NCI-H146 (cell line): ENCODE data around the gene CRISP2.
"Not testable (repeated sequence)": the region's sequence is repeated elsewhere in the genome, so short reads cannot be mapped to it uniquely, and the experiment has no call there.

Experiments
- DNase-seq: peaks from one replicate; lab custom pipeline; 2025; lab: John Stamatoyannopoulos, UW

Gene CRISP2, protein sequence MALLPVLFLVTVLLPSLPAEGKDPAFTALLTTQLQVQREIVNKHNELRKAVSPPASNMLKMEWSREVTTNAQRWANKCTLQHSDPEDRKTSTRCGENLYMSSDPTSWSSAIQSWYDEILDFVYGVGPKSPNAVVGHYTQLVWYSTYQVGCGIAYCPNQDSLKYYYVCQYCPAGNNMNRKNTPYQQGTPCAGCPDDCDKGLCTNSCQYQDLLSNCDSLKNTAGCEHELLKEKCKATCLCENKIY

DNA sequence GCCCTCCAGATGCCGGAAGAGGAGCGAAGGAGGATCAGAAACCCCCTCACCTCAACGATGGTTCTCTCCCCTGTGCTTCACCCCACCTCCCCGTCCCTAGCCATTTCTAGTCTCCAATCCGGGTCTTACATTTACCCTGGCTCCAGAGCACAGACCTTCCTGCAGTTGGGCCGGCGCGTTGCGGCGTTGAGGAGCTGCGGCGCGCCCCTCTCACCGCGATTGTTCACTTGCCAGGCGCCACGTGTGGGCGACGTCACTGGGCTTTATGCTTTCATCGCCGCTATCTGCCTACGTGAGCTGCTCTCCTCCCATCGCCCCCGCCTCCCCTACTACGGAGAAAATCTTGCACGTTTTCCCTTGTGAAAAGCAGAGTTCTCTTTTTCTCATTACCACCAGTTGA, at the start of gene CRISP2:
Gene CRISP2, minus strand, starts transcription at position 198 of the 400 bp plus-strand sequence. CDS start 4,347 bp downstream, outside the sequence.
- DNase-seq = no peak

DNA sequence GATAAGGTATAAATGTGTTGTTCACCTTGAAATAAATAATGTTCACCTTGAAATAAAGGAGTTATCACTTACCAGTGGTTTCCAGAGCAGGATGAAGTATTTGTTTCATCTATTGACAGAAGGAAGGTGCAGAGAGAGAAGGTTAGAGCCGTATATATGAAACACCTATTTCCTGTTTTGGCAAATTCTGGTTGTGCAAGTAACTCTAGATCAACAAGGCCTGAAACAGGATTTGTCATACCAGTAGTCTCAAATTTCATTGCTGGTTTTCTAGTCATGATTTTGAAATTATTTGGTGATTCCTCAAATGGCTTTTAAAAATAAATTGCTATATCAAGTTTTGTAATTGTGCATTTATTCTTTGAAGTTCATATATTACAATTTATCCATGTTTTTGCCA, 30.9 kb upstream of the CRISP2 start, which contains the start of gene CRISP3:
Gene CRISP3, minus strand, starts transcription at position 130 of the 400 bp plus-strand sequence. Its CDS starts 21 bp downstream, at position 109.
- no peak for DNase-seq

DNA sequence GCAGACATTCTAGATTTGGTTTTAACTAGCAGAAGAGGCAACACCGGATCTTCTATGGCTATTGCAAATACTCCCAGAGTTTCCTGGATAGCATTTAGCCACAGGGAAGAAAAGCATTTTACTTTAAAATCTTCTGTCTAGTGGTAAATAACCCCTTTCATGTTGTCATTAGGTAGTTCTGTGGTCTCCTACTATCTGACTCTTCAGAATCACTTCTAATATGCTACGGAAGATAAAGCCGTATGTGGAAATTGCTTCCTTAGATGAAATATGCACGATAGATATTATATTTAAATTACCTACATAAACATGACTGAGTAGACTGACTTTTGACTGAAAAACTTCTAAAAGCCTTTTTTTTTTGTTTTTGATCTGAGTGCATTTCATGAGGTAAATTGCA, 30.1 kb upstream of the CRISP2 start:
- no peak for DNase-seq

DNA sequence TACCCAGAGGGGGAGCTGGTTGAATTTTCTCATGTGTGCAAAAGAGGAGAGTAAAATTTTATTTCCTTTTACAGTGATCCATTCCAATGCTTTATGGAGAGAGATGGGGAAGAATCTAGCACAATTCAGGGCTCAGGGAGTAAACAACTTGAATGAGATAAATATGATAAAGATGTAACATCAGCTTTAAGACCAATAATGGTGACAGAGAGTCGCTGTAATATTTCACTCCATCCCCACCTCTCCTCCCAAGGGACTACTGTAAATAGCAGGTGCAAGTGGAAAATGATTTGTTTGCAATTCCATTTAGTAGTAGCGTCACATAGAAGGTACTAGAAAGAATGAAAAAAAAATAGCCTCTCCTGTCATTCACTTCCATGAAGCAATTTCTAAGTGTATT, 26.1 kb upstream of the CRISP2 start:
- no peak for DNase-seq

DNA sequence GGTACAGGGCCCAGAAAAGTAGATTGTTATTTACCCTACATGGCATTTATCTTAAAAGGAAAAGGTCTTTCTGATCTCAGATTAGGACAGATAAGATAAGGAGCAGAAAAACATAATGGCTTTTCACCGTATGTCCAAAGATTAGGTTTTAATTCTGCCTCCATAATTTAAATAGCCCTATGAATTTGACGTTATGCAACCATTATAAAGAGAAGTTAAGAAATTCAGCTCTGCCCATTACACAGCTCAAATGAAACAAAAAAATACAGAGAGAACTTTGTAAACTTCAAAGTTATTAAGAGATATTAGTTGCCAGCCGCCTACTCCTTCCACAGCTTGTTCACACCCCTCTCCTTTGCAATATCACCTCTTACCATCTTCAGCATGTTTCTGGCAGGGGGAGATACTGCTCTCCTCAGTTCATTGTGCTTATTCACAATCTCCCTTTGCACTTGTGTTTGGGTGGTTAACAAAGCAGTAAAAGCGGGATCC, 22.7 kb upstream of the CRISP2 start:
- no peak for DNase-seq

DNA sequence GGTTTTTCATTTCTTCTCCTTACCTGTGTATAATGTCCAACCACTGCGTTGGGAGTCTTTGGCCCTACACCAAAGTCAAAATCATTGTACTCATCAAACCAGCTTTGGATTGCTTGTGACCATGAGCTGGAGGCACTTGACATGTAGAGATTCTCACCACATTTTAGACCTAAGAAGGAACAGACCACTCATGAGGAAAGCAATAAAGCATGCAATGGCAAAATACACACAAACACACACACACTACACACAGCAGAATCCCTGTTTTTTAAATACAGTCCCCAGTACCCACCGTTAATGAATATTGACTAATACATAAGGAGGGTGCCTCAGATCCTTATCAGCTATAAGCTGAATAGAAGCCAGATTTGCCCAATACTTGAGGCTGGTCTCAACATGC, 20.3 kb upstream of the CRISP2 start:
- no peak for DNase-seq

DNA sequence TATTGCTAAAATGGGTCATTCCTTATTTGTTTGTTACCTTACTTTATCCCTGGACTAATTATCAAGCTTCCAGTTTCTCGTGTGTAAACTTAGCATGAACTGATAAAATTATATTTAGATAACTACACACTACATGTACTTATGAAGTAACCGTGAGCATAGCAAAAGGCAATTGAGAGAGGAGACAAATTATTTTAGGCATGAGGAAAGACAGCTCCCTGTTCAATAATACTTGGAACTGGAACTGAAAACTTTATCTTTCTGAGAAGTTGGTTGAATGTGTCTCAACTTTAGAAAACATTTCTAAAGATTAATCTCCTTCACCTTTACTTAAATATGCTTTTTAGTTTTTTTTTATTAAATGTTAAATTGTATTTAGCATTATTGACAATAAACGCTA, 19.4 kb upstream of the CRISP2 start:
- no peak for DNase-seq

DNA sequence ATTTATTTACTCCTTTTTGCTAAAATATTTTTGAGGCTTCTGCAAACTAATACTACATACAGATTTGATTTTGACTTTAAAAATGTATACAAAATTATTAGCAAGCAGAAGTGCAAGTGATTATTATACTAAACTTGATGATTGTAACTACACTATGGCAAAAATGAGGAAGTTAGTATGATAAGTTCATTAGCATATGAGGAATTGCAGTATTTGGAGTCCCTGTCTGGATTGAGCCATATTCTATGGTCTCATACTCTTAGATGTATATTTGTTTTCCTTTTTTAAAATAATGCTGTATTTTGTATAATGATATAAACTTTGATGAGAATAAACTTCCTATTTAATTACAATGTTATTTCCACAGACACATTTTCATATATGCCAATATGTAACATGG, 16.9 kb upstream of the CRISP2 start:
- DNase-seq = no peak

DNA sequence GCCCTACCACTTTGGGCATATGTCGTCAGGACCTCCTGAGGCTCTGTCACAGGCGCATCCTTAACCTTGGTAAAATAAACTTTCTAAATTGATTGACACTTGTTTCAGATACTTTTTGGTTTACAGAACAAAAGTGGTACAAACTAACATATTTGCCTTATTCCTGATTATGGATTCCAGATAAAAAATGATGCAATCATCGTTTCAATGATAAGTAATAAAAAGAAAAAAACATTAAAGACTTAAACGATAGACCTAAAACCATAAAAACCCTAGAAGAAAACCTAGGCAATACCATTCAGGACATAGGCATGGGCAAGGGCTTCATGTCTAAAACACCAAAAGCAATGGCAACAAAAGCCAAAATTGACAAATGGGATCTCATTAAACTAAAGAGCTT, 10.6 kb upstream of the CRISP2 start:
- DNase-seq = not testable (repeated sequence)

DNA sequence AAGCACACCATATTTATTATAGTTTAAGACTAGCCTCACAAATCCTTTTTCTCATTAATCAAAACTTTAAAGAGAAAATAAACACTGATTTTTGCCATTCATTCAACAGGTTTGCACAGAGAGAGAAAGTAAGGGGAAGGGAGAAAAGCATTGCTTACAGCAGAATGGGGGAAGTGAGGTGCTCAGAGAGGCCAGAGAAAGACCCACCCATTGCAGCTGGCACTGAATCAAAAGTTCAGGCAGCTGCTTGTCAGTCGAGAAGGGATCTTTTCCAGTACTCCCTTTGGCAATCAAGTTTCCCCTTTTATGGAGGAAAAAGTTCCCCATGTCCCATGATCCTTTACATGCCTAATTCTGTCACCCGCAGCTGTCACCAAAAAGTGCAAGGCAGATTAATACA, 8.0 kb upstream of the CRISP2 start:
- DNase-seq = no peak

DNA sequence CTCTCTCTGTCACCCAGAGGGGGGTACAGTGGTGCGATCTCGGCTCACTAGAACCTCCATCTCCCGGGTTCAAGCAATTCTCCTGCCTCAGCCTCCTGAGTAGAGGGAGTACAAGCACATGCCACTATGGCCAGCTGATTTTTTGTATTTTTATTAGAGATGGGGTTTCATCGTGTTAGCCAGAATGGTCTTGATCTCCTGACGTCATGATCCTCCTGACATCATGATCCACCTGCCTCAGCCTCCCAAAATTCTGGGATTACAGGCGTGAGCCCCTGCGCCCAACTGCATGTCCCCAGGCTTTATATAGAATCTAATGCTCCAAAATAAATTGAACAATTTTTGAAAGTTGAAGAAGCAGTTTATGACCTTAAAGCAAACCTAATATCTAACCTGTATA, 7.0 kb upstream of the CRISP2 start:
- DNase-seq = no peak

DNA sequence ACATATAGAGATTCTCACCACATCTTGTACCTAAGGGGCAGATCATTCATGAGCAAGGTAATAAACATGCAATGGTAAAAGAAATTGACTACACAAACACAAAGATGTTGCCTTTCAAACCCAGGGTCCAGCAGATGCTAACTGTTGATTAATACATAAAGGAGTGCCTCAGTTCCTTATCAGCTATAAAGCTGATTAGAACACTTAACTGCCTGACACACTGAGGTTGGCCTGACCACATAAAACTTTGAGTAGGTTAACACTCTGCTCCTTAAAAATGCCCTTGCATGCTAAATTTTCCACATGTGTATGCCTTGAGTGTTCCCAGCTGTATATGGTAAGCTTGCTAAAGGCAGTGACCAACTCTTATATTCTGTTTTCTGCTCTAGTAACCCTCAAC, 14.9 kb downstream of the CRISP2 start:
- no peak for DNase-seq

DNA sequence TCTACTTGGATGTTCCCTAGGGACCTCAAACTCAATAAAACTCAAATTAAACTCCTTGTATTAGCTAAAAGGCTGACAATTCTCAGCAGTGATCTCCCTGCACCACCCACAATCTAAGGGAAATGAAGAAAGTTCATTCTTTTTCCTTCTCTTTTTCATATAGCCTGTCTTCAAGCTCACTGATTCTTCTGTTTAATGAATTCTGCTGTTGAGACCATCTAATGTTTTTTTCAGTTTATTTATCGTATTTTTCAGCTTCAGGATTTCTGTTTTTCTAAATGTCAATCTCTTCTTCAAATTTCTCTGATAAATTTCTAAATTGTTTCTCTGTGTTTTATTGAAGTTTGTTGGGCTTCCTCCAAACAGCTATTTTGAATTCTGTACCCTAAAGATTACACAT, 19.8 kb downstream of the CRISP2 start:
- no peak for DNase-seq

DNA sequence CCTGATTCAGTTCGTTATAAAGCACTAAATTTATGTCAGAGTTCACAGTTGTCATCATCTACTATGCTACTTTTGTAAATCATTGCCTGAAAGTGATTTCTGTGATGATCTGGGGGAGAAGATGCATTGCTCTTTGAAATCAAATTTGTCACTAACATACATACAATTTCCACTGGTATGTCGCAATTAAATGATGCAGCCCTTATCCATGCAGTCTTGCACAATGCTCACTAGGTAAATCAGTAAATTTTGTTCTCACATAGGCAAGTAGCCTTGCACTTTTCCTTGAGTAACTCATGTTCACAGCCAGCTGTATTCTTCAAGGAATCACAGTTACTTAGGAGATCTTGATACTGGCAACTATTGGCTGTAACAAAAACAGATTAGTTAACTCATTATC, 20.8 kb downstream of the CRISP2 start:
- DNase-seq = no peak

DNA sequence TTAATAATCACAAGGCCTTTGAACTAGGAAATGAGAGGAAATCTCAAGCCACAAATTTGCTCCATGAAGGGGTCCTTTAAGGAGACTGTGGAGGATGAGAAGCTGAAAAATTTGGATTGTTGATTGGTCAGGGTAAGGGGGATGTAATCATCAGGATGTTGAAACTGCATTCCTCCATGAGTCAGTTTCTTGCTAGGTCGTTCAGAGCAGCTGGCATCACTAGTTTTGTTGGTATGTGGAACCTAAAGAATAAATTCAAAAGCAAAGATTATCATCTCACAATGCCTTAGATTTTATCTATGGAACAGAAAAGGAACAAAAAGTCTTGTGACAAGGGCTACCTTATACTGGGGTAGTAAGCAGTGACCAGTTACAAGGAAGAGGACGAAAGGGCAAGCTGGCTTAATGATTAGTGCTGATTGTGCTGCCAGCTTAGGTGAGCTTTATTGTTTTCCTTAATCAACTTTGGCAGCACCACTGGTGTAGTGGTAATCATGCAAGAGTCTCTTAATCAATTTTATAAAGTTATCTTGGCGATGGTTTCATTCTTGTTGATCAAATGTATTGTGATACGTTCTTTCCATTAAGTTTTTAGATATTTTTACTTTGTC, 36.6 kb downstream of the CRISP2 start:
- DNase-seq = no peak

DNA sequence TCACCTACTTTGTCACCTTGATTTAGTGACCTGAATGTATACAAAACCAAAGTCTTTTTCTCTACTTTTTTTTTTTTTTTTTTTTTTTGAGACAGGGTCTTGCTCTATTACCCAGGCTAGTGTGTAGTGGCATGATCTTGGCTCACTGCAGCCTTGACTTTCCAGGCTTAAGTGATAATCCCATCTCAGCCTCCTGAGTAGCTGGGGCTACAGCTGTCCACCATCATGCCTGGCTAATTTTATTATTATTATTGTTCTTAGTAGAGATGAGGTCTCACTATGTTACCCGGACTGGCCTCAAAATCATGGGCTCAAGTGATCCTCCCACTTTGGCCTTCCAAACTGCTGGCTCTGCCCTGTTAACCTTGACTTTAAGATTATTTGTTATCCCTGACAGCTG, 37.5 kb downstream of the CRISP2 start:
- DNase-seq = no peak

DNA sequence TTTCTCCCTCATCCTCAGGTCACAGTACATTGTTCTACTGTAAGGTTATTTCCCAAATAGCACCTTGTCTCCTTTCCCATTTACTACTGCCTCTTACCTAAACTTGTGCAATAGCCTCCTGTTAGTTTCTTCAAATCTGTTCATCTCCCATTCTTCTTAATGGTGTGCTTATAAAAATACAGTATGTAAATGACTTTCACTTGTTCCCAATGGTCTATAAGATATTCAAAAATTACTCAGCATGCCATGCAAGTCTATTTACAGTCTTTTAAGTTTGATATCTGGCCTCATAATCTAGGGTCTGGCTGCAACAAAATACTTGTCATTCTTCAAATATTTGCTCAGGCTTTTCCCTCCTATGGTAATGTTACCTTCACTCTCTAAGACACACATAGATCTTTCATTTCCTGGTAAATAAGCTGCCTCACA, 45.2 kb downstream of the CRISP2 start:
- DNase-seq = no peak

DNA sequence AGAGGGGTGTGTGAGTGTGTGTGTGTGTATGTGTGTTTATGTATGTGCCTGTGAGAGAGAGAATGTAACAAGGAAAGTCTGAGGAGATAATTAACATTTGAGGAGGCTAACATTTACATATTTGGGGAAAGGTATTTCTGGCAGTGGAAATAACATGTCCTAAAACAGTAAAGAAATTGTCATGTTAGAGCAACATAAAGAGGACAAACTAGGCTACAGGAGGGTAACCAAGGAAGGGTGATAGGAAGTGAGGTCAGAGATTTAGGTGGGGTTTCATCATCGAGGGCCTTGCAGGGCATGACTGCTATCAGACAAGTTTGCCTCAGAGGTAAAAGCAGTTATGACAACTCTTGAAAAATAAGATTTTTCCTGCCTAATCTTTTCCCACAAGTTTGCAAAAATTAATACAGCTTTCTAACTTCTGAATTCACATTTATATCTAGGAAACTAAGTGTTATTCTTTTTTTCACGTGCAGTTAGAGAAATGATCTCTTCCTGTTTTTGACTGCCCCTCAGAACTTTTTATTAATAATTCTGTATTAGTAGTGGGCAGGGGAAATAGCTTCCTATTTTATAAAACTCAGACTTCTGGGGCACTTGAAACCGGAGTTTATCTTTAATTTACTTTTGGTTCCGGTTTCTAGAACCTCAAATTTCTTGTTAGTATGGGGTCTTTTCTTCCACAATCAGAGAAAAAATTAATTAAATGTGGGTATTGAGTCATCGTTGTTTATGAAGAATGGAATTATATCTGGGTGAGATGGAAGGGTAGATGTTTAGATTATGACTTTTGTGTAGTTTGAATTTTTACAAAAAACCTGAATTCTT, 46.2 kb downstream of the CRISP2 start:
- DNase-seq = no peak

DNA sequence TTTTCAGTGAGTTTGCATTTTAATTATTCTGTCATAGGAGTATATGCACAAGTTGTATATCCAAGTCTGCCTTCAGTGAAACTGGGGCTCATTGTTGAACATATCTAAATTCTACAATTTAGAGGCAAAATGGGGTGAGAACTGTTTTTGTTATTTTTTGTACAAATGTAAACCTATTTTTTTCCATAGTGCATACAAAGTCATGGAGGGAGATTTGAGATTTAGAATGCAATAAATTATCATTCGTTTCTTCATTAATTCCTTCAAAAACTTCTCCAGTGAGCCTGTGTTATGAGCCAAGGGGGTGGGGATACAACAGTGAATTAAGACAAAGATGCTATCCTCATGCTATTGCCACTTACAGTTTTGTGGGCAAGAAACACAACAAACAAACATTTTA, 46.9 kb downstream of the CRISP2 start:
- no peak for DNase-seq

DNA sequence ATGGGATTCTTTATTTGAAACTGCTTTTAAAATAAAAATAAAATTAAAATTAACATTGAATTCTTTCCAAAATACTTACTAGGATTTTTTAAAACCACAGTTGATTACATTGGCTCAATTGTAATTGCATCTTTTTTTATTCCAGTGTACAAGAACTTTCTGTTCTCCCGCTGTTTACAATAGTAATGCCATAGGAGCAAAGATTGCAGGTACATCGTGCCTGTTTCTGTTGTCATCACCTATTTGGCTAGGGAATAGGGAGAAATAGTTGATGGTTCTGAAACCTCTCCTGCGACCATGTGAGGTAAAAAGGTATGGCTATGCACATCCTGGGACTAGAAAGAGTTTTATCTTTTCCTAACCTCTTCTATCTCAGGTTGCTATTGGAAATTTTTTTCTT, 48.5 kb downstream of the CRISP2 start:
- no peak for DNase-seq

DNA sequence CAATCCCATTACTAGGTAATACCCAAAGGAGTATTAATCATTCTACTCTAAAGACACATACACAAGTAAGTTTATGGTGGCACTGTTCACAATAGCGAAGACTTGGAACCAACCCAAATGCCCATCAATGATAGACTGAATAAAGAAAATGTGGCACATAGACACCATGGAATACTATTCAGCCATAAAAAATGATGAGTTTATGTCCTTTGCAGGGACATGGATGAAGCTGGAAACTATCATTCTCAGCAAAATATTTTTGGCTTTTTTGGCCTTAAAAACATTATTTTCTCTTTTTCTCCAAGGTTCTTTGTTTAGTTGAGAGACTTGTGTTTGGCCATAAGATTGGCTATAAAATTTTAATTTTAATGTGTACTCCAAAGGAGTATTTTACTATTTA, 49.3 kb downstream of the CRISP2 start:
- DNase-seq = not testable (repeated sequence)

DNA sequence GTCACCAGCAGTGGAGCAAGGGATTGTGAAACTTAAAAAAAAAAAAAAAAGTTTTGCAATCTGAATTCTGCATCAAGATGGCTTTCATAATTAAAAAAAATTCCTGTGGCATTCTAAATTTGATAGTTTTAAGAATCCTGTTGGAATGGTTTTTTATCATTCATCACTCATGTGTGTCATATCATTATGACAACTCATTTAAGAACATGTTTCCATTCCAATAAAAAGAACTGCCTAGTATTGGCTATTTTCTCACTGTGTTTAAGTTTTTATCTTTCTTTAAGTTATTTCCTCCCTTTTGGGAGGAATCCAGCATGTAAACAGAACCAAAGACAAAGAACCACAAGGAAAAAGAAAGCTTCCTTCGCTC, 50.5 kb downstream of the CRISP2 start:
- no peak for DNase-seq
